Astrocyte of the cerebellum (primary cell): ENCODE data around the gene SLC16A10.

Source experiments
- DNase-seq: peaks from one replicate; pipeline ENCODE4 v3.0.0-alpha.2; 2011; ENCODE audit warnings: low read depth
- H3K4me3 ChIP-seq: 2 replicates; pipeline ENCODE4 v1.5.1; 2011; ENCODE audit warnings: mild to moderate bottlenecking, low read depth, low read length, moderate library complexity
- CTCF ChIP-seq: IDR thresholded peaks from 2 replicates; pipeline ENCODE4 v1.5.1; 2012; ENCODE audit warnings: low read length, low read depth, moderate library complexity, mild to moderate bottlenecking; ENCODE audit errors: missing control alignments
- in situ Hi-C: cut with HindIII; loops from 2 replicates; pipeline ENCODE4 v1.10.0; 2017; ENCODE audit warnings: low sequenced_read_pairs

The SLC16A10 gene

DNA sequence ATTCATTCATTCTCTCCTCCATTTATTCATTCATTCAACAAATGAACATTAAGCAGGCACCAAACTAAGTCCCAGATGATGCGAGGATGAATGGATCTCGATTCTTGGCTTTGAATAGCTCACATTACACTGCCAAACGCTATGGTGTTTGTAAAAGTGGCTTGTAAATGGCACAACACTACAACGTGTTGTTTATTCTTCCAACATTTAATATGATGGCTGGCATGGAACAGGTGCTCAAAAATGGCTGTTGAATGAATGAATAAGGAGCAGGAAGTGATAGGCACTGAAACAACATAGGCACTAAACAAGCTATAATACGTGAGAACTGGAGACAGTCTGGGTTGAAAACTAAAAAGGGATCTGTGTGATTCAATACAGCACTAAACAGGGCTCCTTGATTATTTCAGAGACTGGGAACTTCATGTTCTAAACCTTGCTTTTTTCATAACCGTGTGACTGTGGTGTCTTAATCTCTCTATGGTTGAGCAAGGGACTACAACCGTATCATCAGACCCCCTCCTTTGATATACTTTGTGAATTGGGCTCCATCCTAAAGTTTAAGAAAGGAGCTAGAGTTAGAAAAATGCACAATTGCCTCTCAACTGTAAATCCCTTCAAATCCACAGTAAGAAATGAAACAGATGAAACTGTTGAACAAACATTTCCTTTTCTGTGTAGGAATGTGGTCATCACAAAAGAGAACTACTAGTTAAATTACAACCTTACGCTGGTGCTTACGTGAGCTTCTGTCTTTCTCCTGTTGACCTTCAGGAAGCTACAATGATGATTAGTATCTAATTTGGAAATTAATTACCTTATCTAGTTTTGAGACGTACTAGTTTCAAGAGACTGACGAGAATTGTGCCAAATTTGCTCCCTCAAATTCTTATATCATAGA is 16.9 kb upstream of the SLC16A10 start:
- TF ChIP-seq CTCF: no peak

DNA sequence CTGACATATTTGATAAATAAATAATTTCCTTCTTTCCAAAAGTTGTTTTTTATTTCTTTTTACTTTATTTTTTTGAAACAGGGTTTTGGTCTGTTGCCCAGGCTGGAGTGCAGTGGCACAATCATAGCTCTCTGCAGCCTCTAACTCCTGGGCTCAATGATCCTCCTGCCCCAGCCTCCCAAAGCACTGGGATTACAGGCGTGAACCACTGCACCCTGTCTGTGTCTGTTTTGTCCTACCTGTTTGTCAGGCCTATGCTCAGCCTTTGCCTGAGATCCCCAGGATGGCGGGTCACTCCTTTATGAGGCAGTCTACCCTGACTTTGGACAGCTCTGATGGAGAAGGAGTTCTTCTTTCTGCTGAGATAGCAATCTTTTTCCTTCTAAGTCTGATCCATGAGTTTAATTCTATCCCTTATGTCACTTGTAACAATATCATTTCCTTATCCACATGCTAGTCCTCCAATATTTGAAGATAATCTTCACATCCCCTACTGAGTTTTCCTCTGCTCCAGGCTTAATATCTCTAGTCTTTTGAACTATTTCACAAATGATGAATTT is 14.4 kb upstream of the SLC16A10 start:
- no peak overlapping the region for H3K4me3 ChIP-seq
- no peak for TF ChIP-seq CTCF
- in situ Hi-C loops: no loop called here
- DNase-seq: no peak

More for the DNA sequence above, 16.9 kb upstream of the SLC16A10 start:
- in situ Hi-C loops: no loop called here
- no peak for DNase-seq
- no peak overlapping the region for H3K4me3 ChIP-seq

DNA sequence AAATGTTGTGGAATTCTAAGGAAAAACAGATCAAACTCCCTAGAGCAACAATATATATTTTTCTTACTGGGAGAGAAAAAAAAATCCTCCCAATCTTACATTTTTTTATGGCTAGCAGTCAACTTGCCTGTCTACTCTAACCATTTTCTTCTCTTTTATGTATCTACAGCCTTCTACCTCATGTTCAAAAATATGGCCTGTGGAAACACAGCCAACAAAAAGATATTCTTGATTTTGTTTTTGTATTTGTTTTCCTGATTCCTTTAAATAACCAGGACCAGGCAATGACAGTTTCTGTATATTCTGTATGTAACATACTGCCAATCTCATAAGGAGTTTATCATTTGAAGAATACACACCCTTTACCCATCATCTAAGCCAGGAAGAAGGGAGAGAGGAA is 13.0 kb upstream of the SLC16A10 start:
- no peak overlapping the region for H3K4me3 ChIP-seq
- DNase-seq: no peak
- TF ChIP-seq CTCF: no peak
- in situ Hi-C loops: no loop called here

DNA sequence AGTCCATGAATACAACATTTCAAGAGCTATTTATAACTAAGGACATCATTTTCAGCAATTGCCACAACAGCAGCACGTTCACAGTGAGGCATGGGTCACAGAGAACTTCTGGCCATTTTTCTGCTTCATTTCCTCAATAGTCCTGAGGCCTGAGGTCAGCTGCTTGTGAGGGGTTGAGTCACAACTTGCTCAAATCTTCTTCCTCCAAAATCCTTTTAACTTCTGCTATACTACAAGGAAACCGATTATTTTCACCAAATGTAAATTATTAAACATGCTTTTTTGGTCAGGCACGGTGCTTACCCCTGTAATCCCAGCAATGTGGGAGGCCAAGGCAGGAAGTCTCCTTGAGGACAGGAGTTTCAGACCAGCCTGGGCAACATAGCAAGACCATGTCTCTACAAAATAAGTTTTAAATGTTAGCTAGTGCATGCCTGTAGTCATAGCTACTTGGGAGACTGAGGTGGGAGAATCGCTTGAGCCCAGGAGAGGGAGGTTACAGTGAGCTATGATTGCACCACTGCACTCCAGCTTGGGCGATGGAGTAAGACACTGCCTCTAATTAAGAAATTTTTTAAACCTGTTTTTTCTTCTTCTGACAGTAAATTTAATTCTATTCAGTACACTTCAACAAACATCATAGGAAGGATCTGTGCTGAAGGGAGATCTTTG is 11.1 kb upstream of the SLC16A10 start:
- TF ChIP-seq CTCF: no peak
- no peak overlapping the region for H3K4me3 ChIP-seq
- in situ Hi-C loops: no loop called here
- DNase-seq: no peak

DNA sequence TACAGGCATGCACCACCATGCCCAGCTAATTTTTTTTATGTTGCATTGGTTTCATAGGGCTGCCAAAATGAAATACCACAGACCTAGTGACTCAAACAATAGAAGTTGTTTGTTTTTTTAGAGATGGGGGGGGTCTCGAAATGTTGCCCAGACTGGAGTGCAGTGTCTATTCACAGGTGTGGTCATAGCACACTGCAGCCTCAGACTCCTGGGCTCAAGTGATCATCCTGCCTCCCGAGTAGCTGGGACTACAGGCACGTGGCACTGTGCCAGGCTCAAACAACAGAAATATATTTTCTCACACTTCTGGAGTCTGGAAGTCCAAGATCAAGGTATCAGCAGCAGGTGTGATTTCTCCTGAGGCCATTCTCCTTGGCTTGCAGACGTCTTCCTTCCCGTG is 6.6 kb upstream of the SLC16A10 start:
- in situ Hi-C loops: no loop called here
- no peak overlapping the region for H3K4me3 ChIP-seq
- TF ChIP-seq CTCF: no peak
- DNase-seq: peak; percentile 35

- in situ Hi-C loops: no loop called here
- H3K4me3 ChIP-seq: peak overlapping the region; percentile 48
- DNase-seq: no peak
- no peak for TF ChIP-seq CTCF
Measured at GRCh38 chr6:111086685-111087084, 618 bp upstream of the SLC16A10 start.
